CD4-positive, alpha-beta T cell treated with Interleukin-17A for 4 hours (primary cell): Measurements from ENCODE around the gene ASTN1.

ENCODE experiments used
- DNase-seq: peaks from one replicate; pipeline ENCODE4 v3.0.0-alpha.2; 2020; ENCODE audit warnings: mixed read lengths

ASTN1 gene

GRCh38 chr1:176976771-176977170 is 187.7 kb downstream of the ASTN1 start:
- DNase-seq, result no peak

GRCh38 chr1:176976225-176976624 is 188.3 kb downstream of the ASTN1 start:
- no peak for DNase-seq

DNA sequence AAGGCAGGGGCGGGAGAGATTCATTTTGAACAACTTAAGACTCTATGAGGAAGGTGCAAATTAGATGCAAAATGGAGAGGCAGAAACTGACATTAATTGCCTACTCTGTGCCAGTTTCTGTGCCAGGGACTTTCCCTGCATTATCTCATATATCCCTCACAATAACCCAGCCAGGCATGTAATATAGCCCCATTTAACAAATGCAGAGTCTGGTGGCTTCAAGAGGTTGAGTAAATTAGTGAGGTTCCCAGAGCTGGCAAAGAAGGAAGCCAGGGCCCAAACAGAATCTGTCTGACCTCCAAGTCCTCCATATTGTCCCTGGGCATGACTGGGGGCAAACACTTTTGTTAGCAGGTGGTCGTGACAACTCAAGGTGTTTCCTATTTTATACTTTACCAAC is 199.8 kb downstream of the ASTN1 start:
- DNase-seq, result no peak

- no peak for DNase-seq
These were observed 201.3 kb downstream of the ASTN1 start for GRCh38 chr1:176963181-176963580.

GRCh38 chr1:176961678-176962077 is 202.8 kb downstream of the ASTN1 start:
- DNase-seq, result no peak

DNA sequence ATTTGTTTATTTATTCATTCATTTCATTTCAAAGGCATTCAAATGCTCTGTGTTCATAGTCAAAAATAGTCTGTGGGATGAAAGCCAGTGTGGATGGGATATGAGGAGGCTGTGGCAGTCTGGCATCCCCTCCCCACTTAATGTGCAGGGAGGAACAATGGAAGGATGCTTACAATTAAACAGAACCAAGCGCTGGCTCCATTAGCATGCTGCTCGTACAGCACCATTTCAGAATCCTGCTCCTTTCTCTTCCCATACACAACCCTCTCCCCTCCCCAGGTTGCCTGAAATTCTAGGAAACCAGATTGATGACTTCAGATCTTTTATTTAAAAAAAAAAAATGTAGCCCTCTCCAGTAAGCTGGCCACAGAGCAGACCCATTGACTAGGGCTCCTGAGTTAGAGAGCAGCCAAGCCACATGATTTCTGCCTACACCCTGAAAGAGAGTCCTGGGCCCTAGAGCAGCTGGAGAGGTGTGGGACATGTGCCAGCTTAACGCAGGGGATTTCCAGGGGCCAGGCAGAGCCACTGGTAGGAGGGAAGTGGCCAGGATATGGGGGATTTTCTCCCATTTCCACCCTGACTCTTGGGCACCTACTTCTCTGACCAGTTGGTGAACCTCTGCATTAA is 205.2 kb downstream of the ASTN1 start:
- DNase-seq, result no peak

DNA sequence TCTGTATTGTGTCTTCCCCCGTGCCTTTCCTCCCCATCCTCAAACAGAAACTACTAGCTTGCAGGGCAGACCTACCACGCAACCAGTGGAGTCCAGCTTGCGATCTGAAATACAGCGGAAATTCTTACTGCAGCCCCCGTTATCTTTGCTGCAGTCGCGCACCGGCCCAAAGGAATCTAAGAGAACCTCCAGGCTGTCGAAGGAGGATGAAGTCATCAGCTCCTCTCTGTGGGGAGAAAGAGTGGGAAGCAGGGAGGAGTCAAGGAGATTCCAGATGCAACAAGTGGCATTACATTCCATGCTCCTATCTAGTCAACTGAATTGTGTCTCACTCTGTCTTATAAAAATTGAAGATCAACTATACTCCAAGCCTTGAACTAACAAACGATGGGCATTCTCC is 206.9 kb downstream of the ASTN1 start:
- no peak for DNase-seq

- no peak for DNase-seq
These were observed 210.3 kb downstream of the ASTN1 start for GRCh38 chr1:176954242-176954641.

DNA sequence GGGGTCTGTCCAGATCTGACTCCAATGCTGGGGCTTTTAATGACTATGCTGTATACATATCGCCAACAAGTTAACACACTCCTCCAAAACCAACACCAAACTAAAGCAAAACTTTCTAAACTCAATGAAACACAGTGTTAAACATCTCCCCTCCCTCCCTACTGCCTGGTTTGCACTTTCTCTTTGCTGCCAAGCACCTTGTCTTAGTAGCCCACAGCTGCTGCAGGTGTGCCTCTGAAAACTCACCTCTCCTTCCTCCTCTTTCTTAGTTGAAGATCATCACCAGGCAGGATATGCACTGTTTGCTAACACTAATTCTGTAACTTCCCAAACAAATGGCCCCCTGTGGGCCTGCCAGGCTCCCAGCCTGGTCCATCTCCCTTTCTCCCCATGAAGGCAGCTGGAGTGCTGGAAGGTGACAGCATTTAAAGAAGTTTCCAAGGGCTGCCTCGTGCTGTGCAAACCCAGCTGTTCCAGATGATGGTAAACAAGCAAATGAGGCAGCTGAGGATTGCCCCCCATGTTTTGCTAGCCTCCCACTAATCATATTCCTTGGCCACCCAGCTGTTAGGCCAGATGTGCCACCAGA is 213.7 kb downstream of the ASTN1 start:
- no peak for DNase-seq

DNA sequence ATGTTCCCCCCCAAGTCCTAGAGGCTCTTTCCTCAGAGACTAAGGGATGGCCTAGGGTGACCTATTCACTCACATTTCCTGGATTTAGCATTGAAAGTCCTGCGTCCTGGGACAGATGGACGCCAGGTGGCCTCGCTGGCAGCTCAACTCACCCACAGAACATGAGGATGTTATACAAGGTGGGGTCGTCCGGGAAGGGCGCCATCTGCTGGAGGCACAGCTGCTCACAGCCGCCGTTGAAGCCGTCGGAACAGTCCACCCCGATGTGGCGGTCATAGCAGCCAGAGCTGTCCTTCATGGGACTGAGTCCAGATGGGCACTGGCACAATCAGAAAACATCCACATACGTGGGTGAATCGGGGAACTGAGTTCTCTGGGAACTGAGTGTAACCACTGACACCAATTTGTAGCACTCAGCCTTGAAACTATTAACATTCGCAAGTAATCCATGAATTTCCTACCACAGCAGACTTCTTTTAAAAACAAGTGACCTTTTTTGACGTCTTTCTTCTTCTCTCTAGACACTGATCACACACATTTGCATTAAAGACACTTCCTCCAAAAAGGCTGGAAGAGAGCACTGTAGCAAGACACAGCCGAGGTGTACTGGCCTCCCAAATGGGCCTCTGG is 215.4 kb downstream of the ASTN1 start:
- no peak for DNase-seq

DNA sequence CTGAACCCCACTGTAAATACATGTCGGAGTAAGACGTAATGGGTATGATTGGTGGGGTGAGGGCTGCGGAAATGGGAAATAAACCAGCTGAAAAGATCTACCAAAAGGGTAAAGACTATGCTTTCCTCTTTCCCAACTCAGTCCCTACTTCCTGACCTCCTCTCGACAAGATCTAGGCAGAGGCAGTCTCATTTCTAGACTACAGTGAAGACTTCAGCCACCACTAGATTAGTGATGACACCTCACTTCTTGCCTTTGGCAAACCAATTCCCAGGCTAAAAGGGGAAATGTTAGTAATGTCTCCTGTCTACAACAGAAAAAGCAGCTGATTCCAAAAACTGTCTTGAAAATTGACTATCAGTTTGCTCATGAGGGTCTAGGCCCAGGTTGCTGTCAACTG is 219.9 kb downstream of the ASTN1 start:
- no peak for DNase-seq

DNA sequence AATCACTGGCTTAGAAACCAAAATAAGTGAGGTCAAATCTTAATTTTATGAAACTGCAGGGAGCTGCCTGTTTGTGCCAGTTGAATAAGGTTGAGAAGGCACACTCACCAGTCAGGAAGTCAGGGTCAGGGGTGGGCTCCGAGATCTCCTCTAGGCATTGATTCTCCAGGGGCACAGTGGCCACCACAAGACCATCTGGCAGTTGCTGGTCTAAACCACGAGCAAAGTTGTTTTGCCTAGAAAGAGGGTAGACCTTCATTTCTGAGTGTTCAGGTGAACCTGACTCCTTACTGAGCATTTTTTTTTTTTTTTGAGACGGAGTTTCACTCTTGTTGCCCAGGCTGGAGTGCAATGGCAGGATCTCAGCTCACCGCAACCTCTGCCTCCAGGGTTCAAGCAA is 220.7 kb downstream of the ASTN1 start:
- no peak for DNase-seq

DNA sequence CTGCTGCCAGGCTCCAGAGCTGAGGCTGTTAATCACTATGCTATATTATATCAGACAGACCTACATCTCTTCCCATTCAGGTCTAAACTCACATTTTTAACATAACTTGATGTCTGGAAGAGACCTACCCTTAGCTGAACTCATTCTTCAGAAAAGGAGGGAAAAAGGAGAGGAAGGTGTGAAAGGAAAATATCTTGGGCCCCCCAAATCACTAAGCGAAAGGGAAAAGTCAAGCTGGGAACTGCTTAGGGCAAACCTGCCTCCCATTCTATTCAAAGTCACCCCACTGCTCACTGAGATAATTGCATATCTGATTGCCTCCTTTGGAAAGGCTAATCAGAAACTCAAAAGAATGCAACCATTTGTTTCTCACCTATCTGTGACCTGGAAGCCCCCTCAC is 222.2 kb downstream of the ASTN1 start:
- DNase-seq, result no peak

DNA sequence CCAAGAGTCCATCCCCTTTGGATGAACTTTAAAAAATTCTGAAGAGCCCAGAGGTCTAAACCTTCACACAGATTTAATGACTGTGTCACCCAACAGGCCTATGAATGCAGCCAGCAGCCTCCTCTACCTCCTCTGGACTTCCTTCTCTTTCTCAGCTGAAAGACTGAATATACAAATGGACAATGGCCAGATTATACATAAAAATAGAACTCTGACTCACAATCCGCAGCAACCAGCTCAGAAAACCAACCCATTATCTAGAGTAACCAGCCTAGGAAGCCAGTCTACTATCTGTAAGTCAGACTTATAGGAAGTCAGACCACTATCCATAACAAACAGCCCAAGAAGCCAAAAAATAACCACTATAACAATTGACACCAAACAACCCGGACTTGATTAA is 224.5 kb downstream of the ASTN1 start:
- DNase-seq, result no peak

DNA sequence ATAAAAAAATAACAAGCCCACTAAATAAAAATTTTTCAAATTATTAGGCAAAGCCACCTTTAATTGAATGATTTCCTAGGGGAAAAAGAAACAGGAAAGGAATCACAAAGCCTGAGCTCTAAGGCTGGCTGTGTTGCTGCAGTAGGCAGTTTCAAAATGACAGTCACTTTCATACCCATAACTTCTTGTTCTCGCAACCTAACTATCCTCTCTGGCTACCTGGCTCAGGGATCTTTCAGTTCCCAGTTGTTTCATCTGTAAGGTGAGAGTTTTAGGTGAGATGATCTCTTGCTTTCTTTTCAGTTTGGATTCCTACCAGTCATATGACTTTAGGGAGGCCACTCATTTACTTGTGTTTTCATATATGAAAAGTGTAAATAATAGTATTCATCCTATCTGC is 226.1 kb downstream of the ASTN1 start:
- no peak for DNase-seq

GRCh38 chr1:176934370-176934769 is 230.1 kb downstream of the ASTN1 start:
- DNase-seq, result no peak

DNA sequence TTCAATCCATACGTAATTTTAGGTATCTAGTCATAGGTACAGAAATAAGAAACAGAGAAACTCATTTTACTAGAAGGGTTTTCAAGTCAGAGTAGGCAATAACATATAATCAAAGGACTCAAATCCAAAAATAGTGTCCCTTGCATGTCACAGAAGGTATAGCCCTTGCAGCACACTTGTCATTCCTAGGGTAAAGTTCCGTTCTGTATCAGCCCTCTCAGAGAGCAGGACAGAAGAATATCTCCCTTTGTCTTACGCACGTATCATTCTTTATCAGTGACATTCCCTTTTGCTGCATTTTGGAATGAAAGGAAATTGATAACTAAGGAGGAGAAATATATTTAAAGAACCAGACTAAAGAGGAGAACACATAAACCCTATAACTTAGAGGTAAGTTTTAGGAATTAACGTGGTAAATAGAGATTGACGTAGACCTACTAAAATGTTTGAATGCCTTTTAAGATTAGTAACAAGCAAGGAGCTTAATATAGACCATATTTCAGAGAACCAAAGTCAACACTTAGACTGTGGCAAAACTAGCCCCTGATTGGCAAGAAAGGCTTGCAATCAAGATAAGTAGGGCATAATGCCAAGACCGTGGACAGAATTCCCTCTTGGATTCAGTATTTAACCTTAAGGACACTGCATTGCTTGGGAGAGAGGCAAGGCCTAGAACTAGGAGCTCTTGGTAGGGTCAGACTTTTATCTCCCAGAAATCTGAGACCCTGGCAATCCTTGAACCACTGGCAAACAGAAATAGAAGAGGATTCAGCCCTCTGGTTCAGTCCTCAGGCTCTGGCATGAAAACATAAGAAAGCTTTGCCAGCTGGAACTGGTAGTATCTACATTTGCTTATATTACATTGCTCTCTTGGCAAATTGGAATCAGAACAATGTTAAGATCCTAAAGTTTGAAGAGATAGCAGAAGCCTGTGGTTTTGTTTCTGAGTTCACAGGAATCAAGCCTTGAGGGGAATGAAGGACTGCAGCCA is 232.1 kb downstream of the ASTN1 start:
- DNase-seq, result no peak

DNA sequence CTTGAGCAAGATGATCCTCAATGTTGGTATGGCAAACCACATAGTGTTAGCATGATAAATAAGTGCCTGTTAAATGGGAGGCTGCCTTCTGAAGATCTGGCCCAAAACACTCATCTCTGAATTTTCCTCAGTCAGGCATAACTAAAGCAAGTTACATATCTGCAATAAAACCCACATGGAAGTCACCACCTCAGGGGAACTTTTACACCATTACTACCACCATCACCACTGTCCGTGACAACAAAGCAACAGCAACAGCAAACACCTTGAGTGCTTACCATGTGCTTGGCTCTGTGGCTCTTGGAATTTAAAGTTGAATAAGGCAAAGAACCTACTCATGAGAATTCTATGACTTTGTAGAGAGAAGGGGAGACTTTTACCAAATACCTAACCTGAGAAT is 233.0 kb downstream of the ASTN1 start:
- DNase-seq, result no peak

GRCh38 chr1:176926330-176927086 is 238.0 kb downstream of the ASTN1 start:
- DNase-seq, result no peak

DNA sequence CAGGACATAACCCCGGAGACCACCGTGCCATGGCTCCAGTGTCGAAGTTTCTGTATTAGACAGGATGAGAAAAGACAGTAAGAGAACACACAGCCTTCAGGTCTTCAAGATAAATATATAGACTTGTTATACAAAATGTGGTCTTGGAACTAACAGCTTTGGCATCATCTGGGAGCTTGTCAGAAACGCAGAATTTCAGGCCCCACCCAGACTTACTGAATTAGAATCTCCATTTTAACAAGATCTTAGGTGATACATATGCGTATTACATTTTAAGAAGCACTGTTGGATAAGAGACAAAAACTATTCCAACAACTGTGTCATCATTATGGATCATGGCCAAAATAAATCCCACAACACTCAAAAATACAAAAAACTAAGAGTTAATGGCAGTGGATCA is 239.3 kb downstream of the ASTN1 start:
- DNase-seq, result no peak

DNA sequence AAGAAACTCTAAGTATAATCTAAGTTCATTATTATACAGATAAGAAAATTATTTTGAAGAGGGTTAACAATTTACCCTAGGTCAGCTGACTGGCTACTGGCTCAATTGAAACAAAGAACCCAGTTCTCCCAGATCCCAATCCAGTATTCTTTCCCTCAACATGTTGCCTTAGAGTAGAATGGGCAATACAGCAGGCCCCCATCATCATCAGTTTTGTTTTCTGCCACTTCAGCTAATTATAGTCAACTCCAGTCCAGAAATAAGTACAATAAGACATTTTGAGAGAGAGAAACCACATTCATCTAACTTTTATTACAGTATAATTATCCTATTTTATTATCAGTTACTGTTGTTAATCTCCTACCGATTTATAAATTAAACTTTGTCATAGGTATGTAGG is 241.2 kb downstream of the ASTN1 start:
- DNase-seq, result no peak
